KMS-11 (cell line): ENCODE measurements around the gene POLR1E.

ENCODE experiments used
- H2AFZ ChIP-seq: fragments of 200-600 bp; sonication (generic); 2 replicates; pipeline ENCODE4 v1.6.1; 2016; ENCODE audit warnings: antibody characterized with exemption, mixed run types, low read depth
- H3K27ac ChIP-seq: fragments of 200-600 bp; sonication (generic); 2 replicates; pipeline ENCODE4 v1.6.1; 2016; ENCODE audit warnings: mild to moderate bottlenecking, mixed run types
- H3K27me3 ChIP-seq: fragments of 200-600 bp; sonication (generic); 2 replicates; pipeline ENCODE4 v1.6.1; 2017; ENCODE audit warnings: mild to moderate bottlenecking, low read depth, mixed run types, moderate library complexity; ENCODE audit not compliant: insufficient read depth
- H3K36me3 ChIP-seq: fragments of 200-600 bp; sonication (generic); 2 replicates; pipeline ENCODE4 v1.6.1; 2017; ENCODE audit warnings: mild to moderate bottlenecking, mixed run types; ENCODE audit not compliant: insufficient read depth
- H3K4me1 ChIP-seq: fragments of 200-600 bp; sonication (generic); 2 replicates; pipeline ENCODE4 v1.6.1; 2016; ENCODE audit warnings: mild to moderate bottlenecking, low read depth, mixed run types; ENCODE audit not compliant: poor library complexity, severe bottlenecking
- H3K4me2 ChIP-seq: fragments of 200-600 bp; sonication (generic); 2 replicates; pipeline ENCODE4 v1.7.0; 2016; ENCODE audit warnings: mild to moderate bottlenecking, mixed run types
- H3K4me3 ChIP-seq: fragments of 200-600 bp; sonication (generic); IDR thresholded peaks from 2 replicates; pipeline ENCODE4 v1.6.1; 2017; ENCODE audit warnings: low read depth, low read length, mixed read lengths; ENCODE audit not compliant: insufficient read depth
- H3K79me2 ChIP-seq: fragments of 200-600 bp; sonication (generic); 2 replicates; pipeline ENCODE4 v1.6.1; 2016; ENCODE audit warnings: low read depth, mixed run types; ENCODE audit not compliant: insufficient read depth
- H3K9ac ChIP-seq: fragments of 200-600 bp; sonication (generic); 2 replicates; pipeline ENCODE4 v1.6.1; 2016; ENCODE audit warnings: mild to moderate bottlenecking, mixed run types
- H4K20me1 ChIP-seq: fragments of 200-600 bp; sonication (generic); 2 replicates; pipeline ENCODE4 v1.6.1; 2016; ENCODE audit warnings: mild to moderate bottlenecking, mixed run types; ENCODE audit not compliant: insufficient read depth
- TF ChIP-seq, protein P1 (sequence below): fragments of 200-600 bp; sonication (generic); conservative IDR thresholded peaks from 2 replicates; pipeline ENCODE4 v1.6.1; 2017; ENCODE audit warnings: low read depth, mild to moderate bottlenecking, antibody characterized with exemption, low read length, moderate library complexity, mixed read lengths

The POLR1E gene

DNA sequence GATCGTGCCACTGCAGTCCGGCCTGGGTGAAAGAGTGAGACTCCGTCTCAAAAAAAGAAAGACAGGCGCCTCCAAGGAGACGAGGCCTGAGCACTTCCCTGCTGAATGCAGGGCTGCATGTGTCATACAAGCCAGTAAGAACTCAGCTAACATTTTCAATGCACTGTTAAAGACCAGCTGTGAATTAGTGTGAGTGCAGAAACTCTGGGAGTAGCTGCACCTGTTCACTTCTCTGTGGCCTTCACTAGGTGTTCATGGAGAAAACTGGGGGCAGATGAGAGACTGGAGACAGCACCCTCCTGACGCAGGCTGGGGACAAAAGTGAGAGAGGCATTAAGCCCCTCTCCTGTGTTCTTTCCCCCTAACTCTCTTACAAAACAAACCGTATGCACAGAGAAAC, 48.7 kb downstream of the POLR1E start:
- no peaks in the 10 kb centered on the region for H3K36me3 ChIP-seq
- H3K4me2 ChIP-seq, result no peak overlapping the region
- H3K4me3 ChIP-seq, result no peak overlapping the region
- H3K9ac ChIP-seq, result no peak overlapping the region
- no peaks in the 10 kb centered on the region for H3K27me3 ChIP-seq
- no peak overlapping the region for H3K27ac ChIP-seq
- no peak overlapping the region for H2AFZ ChIP-seq
- TF ChIP-seq, protein P1, sequence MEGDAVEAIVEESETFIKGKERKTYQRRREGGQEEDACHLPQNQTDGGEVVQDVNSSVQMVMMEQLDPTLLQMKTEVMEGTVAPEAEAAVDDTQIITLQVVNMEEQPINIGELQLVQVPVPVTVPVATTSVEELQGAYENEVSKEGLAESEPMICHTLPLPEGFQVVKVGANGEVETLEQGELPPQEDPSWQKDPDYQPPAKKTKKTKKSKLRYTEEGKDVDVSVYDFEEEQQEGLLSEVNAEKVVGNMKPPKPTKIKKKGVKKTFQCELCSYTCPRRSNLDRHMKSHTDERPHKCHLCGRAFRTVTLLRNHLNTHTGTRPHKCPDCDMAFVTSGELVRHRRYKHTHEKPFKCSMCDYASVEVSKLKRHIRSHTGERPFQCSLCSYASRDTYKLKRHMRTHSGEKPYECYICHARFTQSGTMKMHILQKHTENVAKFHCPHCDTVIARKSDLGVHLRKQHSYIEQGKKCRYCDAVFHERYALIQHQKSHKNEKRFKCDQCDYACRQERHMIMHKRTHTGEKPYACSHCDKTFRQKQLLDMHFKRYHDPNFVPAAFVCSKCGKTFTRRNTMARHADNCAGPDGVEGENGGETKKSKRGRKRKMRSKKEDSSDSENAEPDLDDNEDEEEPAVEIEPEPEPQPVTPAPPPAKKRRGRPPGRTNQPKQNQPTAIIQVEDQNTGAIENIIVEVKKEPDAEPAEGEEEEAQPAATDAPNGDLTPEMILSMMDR, result no peak
- no peaks in the 10 kb centered on the region for H4K20me1 ChIP-seq
- peaks cover 5% of the 10 kb centered on the region for H3K4me1 ChIP-seq
- H3K79me2 ChIP-seq, result no peaks in the 10 kb centered on the region

GRCh38 chr9:37534901-37535300, 49.2 kb downstream of the POLR1E start:
- H4K20me1 ChIP-seq, result no peaks in the 10 kb centered on the region
- no peaks in the 10 kb centered on the region for H3K79me2 ChIP-seq
- H2AFZ ChIP-seq, result no peak overlapping the region
- H3K4me1 ChIP-seq, result peaks cover under 1% of the 10 kb centered on the region
- no peak overlapping the region for H3K4me2 ChIP-seq
- no peak overlapping the region for H3K27ac ChIP-seq
- H3K9ac ChIP-seq, result no peak overlapping the region
- TF ChIP-seq, protein P1, result no peak
- H3K36me3 ChIP-seq, result no peaks in the 10 kb centered on the region
- H3K4me3 ChIP-seq, result no peak overlapping the region
- H3K27me3 ChIP-seq, result no peaks in the 10 kb centered on the region

DNA sequence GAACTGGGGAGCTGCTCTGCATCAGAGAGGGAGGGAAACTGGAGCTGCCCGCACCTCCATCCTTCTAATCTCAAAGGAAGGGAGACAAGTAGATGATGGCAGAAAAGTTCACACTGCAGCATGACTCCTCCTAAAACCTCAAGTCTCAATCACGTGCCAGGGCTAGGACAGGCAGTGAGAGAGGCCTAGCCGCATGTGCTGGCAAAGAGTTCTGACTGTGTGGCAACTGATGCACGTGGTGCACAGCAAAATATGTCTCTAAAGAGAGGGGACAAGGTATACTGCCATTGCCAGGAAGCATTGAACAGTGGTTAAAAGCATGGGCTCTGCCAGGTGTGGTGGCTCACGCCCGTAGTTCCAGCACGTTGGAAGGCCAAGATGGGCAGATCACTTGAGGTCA, 52.4 kb downstream of the POLR1E start:
- Histone ChIP-seq H3K36me3 (no peaks in the 10 kb centered on the region), H3K4me3 (no peak overlapping the region), H3K9ac (no peak overlapping the region), H3K4me1 (peaks cover 7% of the 10 kb centered on the region), H3K27ac (no peak overlapping the region), H4K20me1 (no peaks in the 10 kb centered on the region), H3K27me3 (no peaks in the 10 kb centered on the region), H3K4me2 (no peak overlapping the region), H2AFZ (no peak overlapping the region), H3K79me2 (no peaks in the 10 kb centered on the region)
- TF ChIP-seq, protein P1, result no peak

GRCh38 chr9:37539634-37540033, 53.9 kb downstream of the POLR1E start:
- no peaks in the 10 kb centered on the region for H3K79me2 ChIP-seq
- H3K4me2 ChIP-seq, result no peak overlapping the region
- no peak overlapping the region for H3K4me3 ChIP-seq
- no peaks in the 10 kb centered on the region for H3K36me3 ChIP-seq
- peaks cover 9% of the 10 kb centered on the region for H3K4me1 ChIP-seq
- TF ChIP-seq, protein P1, result no peak
- H3K9ac ChIP-seq, result no peak overlapping the region
- no peak overlapping the region for H3K27ac ChIP-seq
- H4K20me1 ChIP-seq, result no peaks in the 10 kb centered on the region
- no peak overlapping the region for H2AFZ ChIP-seq
- no peaks in the 10 kb centered on the region for H3K27me3 ChIP-seq
